GM18498 (cell line): Measurements from ENCODE around the gene BBS9.

Source experiments
- ATAC-seq: cut with Tn5 transposase; IDR thresholded peaks from one replicate; pipeline ENCODE4 v1.9.1; 2021; ENCODE audit warnings: mild to moderate bottlenecking, moderate library complexity; ENCODE audit not compliant: unreplicated experiment

BBS9 gene

DNA sequence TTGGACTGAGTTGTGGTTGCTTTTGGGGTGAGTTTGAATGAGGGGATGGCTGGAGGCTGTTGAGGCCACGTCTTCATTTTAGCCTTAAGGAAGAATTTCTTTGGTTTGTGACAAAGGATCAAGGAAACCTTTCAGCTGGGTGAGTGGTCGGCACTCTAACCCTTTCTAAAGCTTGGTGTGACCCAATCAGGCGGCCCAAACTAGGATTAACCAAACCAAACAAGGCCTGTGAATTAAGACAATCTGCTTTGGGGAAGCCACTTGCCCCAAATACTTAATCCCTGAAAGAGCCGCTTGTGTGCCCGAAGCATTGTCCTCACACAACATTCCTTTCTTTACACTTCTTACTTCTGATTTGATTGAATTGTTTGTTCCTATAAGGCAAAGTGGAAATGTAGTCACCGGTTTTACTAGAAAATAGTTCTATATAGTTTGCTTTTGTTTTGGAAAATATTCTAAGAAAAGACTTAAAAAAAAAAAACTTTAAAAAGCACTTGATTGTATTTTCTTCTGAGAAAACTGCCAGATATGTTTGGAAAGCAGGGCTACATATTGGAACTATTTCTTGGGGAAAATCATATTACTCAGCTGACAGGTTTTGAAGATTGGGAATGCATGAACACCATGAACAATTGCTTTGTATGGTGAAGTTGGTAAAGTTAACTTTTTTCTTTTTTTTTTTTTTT lies 503.6 kb downstream of the BBS9 start:
- ATAC-seq, result no peak

DNA sequence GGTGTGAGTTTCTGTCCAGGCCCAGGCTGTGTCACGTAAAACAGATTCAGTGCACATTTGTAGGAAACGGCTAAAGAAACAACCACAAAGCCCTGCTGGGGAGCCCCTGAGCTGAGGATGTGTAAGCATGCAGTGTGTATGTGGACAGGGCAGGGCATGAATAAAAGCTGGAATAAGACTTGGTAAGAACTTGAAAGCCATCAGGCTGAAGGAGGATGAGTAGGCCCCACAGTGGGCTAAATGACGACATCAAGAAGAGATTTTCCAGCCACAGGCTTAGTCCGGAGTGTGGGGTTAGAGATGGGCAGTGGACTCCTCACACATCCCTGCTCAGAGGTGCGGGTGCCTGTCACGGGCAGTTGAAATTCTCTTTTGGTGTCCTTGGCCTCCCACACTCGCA lies 505.2 kb downstream of the BBS9 start:
- no peak for ATAC-seq

DNA sequence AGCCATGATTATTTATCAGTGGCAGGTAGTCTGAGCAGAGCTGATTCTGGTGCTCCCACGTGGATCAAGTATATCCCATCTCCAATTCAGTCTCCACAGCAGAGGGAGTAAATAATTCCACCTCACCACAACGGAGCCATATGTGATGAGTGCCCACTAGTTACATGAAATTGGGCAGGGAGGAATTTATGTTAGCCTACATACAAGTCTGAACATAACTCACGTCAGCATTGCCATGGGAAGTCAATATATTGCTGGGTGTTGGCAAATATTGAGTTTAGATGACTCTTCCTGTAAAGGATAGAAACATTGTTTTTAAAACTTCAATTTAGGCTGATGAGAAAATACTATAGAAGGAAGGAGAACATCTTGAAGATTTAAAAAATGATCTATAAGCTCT lies 507.0 kb downstream of the BBS9 start:
- ATAC-seq, result no peak

DNA sequence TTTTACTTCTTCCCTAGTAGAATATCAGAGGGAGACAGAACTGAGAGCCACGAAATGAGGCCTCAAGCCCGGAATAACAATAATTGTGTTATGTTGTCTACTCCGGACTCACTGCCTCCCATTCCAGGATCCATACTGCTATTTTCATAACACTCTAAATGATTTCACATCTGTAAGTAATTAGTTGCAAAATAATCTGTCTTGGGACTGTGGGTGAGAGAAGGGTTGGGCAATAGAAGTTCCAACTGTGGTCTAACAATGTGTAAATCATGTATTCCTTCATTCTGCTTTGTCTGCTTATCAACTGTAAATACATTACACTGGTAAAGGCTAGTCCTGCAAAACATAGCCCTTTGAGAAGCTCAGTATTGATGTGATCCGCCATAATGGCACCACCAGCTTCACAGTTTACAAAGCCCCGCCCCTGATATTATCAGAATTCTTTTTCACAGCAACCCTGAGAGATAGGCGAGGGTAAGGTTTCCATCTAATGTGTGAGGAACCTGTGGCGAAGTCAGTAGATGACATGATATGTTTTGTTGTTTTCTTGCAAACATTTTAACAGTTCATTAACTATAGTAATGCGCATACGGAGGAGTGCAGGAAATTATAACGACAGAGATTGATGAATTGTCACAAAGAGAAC lies 510.3 kb downstream of the BBS9 start:
- no peak for ATAC-seq

- ATAC-seq, result no peak
Observed at GRCh38 chr7:33640741-33641140, 511.4 kb downstream of the BBS9 start.

- ATAC-seq, result no peak
Observed at GRCh38 chr7:33642312-33642711, 512.9 kb downstream of the BBS9 start.

- no peak for ATAC-seq
Observed at GRCh38 chr7:33643530-33643929, 514.2 kb downstream of the BBS9 start.

DNA sequence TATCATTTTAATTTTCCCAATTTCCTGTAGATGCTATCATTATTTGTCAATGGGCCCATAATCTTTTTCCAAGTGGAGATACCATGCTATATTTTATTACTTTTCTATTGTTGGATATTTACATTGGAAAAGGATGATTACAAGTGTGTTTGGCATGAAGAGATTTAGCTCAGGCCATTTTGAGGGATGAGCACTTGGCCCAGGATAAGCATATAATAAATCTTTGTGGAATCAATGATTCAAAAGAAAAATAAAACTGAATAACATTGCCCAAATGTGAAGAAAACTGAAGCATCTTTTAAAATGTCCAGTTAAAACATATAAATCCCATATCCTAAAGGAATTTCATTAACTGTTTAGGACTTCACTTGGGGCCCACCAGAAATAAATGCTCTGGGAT lies 515.1 kb downstream of the BBS9 start:
- ATAC-seq, result no peak

DNA sequence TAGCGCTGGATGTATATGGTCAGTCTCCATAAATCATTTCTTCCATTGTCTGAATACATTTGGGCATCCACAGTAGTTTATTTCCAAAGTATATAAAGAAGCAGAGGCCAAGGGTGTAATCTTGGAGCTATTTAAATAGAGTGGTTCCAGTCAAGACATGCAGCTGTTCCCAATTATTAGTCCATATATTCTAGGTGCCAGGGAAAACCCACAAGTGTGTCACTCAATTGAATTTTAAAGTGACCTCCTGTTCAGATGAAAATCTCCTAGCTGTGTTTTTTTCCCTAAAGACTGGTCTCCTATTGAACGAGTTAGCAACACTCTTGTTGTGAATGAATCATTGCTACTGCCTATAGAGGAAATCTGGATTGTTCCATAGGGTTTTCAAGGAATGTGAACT lies 515.7 kb downstream of the BBS9 start:
- no peak for ATAC-seq

DNA sequence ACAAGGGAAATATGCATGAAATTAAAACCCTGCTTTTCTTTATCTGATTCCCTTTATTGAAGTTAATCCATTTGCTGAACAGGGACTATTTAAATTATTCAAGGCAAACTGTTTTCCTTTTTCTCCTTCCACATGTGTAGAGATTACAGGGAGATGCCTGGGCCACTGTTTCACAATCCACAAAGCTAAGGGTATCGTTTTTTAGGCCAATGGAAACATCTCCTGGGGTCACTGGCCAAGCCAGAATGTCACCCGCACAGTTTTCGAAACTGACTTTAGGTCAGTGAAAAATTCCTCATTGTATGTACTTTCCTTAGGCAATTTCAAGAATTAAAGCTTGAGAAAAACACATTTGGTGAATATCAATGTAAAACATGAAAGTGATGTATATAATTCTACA lies 516.8 kb downstream of the BBS9 start:
- ATAC-seq, result no peak

DNA sequence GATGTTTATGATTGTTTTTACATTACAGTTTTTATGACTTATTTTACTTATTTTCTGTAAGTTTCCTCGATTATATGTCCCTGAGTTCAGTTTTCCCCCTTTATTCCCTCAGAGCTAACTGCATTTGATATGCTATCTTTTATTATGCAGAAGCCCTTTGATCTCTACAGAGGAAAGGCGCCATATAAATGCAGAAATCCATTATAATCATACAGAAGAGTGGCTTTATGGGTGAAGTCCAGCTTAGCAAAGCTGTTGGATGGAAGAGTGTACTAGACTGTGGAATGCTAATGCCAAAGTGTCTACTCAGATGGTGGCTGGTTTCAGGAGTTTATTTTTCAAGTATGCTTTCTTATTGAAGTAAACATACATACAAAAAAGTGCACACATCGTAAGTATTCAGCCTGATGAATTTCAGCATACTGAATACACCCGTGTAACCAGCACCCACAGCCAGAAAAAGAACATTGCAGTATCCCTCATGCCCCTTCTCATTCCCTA lies 517.6 kb downstream of the BBS9 start:
- ATAC-seq, result no peak

DNA sequence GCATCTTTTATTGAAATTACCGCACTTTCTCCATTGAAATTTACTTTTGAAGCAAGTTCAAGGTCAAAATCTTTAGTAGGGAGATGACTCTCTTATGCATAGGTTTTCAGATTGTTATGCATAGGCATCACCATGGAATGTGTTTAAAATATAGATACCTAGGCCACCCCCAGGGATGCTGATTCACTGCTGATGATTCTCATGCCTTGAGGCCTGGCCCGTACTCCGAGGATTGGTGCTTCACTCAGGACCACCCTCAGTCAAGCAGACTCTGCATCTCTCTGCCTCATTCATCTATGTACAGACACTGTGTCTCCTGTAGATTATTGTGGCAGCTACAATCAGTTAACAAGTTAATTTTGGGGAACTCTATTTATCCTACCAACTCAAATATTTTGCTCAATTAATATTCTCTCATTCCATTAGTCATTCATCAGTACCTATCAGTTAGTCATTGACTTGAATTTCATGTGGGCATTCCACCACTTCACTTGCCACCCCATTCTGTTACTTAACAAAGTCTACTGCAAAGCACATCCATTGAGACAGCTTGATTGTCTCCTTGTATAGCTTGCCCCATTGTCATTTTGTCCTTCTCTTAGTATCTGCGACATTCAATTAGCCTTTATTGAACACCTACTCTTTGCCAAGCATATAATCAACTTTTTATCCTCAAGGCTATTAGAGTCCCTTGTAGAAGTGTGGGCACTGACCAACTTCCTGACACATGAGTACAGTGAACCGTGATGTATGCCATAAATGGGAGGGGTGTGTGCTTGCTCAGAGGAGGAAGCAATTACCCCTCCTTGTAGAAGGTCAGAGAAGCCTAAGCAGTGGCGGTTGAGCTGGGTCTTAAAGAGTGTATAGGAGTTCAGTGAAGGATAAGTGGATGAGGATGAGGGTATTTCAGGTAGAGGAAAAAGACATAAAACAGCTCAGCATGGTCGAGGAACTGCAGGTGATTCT lies 520.4 kb downstream of the BBS9 start:
- no peak for ATAC-seq

DNA sequence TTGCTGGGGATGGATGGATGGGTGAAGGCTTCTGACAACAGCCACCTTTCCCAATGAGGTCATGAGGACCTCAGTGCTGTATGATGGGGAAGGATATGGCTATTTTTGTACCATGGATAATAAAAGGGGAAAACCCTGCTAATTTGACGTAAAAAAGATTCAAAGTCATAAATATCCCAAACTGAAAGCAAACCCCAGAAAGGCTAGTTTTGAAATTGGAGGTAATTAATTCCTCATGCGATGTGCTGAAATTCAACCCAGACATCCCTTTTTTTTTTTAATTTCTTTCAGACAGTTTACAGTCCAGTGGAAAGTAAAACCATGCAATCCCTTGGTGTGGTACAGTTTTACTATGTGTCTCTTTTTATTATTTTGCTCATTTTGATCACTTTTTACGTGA lies 521.5 kb downstream of the BBS9 start:
- ATAC-seq, result no peak

DNA sequence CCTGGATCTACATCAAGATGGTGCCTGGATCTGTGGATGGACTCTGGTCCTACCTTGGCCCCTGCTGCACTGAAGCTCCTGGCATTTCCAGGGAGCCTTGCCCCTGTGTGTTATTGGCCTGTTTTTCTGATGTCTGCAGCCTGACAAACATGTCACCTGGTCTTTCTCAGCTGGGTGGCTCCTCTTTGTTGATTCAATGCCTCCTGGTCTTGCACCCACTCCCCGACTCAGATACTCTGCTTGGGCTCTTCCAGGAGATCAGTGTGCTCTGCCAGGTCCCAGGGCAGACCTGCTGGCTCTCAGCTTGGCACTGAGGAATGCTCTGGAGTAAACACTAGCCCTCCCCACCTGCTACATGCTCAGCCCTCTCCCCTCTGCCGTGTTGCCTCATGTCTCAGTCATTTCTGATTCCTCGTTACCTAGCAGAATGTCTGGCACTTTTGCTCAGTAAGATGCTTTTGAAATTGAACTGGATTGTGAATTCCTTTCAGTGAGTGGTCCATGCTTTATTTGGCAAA lies 522.7 kb downstream of the BBS9 start:
- ATAC-seq, result no peak

- ATAC-seq, result no peak
Observed at GRCh38 chr7:33654676-33655075, 525.3 kb downstream of the BBS9 start.
